8988T (cell line): Measurements from ENCODE around the gene ATXN1.
A peak's percentile ranks its signal among the peaks of the same experiment; 100 is the strongest.

Experiments used
- DNase-seq: peaks from one replicate; pipeline ENCODE4 v3.0.0; 2011

Gene ATXN1

DNA sequence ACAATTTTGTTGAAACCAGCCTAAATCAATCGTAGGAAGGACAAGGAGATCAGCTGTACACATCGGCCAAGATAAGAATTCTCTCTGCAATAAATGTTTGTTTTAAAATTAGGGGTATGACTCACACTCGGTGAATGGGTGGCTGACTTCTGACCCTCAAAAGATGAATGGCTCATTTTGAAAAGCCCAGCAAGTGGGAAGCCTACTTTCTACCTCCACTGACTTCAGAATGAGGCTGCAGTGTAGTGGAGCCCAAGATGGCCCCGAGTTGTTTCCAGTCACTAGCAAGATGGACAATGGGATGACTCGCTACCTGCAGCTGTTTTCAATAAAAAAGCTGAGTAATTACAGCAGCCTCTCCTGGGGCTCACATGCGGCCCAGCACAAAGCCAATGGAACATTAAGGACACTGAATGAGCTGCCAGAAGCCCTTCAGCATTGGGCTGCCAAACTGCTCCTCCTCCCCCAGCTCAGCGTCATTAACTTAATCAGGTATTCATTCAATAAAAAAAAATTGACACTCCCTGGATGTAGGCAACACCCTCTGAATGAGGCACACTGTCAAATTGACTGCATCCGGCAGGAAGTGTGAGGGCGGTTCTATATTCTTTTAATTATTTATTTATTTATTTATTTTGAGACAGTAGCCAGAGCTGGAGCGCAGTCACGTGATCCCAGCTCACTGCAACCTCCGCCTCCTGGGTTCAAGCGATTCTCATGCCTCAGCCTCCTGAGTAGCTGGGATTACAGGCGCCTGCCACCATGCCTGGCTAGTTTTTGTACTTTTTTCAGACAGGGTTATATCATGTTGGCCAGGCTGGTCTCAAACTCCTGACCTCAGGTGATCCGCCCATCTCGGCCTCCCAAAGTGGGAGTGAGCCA, 415.6 kb downstream of the ATXN1 start:
- DNase-seq: no peak

DNA sequence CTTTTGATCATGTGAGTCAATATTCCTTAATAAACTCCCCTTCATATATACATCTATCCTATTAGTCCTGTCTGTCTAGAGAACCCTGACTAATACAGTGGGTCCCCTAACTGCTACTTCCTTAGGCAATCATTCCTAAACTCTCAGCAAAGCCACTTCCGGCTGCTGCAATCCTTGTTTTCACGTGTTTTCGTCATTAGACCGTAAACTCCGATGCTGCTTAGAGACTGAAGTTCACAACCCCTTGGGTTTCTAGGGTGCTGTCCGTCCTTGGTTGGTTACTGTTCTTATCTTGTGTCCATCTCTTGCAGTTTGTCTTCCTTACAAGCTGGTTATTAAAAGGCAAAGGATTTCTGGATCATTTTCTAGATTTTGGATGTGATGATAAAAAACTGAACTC, 416.5 kb downstream of the ATXN1 start:
- DNase-seq: no peak

DNA sequence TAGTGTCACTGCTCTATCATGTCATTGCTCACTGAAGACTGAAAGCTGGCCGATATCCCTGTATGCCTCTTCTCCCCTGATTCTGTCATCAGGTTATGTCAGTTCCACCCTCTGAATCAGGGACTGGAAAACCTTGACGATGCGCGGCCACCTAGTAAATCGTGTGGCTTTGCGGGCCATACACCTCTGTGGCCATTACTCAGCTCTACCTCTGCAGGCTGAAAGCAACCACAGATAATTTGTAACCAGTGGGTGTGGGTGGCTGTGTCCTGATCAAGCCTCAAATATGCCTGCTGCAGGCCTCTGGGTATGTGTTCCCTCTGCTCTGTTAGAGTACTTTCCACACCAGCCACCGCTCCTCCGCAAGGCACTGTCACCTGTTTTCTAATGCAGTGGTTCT, 417.7 kb downstream of the ATXN1 start:
- no peak for DNase-seq

DNA sequence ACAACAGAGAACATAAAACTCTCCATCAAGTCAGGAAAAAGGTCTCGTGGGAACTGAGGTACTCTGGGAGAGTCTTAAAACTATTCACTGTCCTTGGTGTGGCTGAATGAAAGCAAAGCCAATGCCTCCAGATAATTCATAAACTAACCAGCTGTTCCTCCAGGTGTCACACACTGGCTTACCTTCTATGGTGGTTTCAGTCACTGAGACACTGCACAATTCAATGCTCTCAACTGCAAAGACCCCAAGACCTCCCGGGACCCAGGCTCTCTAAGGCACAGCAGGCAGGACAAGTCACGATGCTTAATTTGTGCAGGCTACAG, 422.0 kb downstream of the ATXN1 start:
- no peak for DNase-seq

DNA sequence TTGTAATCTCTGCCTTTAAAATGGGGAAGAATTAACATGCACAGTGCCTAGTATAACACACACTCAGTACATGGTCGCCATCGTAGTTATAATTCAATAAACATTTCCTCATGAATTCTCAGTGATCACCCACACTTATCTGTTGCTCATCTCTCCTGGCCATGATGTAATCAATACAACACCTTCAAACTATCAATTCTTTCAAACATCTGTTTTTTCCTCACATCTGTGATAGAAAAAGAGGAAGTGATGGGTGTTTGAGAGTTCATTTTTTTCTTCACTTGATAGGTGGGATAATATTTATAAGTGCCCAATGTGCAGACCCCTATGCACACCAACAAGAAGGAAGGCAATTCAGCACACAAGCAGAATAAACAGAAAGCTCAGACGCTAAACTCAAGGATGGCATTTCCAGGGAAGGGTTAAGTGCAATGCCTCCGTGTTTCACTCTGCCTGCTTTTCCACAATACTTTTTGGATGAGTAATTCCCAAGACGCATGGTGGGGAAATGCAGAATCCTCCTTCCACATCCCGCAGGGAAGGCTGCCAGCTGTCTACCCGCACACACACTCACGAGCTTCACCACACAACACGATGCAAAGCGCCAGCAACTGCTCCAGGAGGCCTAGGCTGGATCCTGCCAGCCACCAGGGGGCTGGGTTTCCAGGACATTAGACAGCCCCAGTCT, 422.5 kb downstream of the ATXN1 start:
- peak; percentile 71 for DNase-seq

DNA sequence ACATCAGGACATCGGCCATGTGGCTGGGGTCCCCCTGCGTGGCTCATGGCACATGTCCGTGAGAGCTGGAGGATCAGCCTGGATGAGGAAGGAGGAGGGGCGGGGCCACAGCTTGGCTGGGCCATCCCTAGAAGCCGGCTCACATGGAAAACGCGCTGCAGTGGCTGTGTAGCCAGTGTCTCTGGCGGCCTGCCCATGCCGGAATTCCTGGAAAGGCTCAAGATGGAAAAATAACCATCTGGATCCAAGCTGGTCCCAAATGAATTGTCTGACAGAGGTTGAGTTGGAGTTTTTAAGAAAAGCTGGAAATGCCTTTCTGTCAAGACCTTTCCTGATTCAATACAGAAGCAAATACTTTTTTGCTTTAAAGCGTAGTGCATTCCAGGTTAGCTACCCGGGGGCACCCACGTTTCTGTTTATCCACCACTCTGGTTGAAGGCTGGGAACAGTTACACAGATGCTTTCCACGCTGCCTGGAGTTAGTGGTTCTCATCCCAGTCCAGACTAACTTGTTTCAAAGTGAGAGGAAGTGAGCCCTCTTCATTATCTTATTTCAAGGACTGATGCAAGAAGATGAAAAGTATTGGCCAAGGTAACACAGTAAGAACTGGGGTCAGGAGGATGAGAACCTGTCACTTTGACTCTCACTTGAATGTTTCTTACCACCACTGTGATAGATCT, 423.8 kb downstream of the ATXN1 start:
- DNase-seq: no peak

DNA sequence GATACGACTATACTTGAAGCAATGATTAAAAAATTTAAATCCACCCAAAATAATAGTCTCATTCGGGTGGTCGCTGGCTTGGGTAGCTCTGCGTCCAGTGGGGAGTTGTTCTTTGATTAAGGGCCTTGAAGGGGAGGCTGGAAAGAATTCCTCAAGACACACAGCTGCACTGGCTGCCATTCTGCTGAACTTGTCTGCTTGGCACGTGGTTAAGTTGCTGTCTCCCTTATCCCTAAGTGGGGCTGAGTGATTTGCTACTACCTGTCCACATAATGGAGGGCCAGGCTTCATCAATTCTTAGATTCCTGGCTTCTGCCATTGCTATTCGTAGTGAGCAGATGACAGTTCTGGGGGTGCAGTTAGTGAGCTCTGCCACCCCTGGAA, 424.4 kb downstream of the ATXN1 start:
- DNase-seq: no peak

DNA sequence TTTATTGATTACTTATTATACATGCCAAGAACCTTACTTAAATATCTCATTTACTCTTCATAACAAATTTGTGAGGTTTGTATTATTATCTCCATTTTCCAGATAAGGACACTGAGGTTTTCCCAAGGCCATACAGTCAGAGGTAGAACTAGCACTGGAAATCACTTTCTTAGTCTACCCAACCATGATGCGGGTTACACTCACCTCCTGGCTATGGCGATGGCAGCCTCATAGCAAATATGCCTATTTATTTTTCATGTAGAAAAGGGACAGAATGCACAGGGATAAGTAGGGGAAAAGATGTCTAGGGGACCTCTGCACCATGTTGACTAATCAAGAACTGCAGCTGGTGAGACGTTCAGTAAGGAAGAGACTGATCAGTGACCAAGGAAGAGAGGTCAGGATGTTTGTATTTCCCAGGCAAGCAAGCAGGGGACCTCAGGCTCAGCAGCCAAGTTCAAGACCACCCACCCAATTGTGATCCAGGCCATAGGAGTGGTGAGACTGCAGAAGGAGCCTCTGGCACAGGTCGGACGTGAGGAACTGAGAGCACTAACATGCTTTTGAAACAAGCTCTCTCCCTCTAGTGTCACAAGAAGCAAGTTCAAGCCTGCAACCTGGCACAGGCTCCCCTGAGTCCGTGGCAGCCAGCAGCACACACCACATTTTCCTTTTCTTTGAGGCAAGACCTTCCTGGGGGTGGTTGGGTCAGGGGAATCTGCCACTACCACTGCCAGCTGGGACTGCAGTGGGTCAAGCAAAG, 425.0 kb downstream of the ATXN1 start:
- DNase-seq: no peak

DNA sequence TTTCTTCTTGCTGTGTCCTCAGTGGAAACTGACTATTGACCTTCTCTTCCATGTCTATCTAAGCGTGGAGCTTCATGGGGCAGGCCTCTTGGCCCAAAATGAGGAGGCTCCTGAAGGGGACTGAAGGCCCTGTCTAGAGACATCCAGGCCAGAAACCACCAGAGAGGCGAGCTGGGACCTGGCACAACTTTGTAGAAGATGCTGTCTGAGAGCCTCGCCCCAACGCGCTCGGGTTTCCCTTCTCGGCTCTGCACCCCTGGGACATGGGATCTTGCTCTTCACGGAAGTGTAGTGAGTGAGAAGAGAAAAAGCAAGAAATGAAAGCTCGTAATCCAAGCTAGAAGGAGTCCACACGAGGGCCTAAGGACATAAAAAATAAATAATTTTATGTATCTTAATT, 426.1 kb downstream of the ATXN1 start:
- no peak for DNase-seq

DNA sequence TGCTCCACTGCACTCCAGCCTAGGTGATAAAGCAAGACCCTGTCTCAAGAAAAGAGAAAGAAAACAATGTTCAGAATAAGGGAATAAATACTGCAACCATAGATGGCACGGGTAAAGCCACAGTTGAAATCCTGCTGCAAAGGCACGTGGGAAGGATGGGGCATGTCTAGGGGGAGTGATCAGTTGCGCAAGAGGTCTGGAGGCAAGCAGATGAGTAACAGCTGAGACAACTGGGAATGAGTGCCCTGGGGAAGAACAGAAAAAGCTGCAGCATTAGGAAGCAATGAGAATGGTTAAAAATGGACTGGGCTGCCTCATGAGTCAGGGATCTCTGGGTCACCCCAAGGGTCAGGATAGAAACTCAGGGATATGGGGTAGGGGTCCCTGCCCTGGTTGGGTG, 426.6 kb downstream of the ATXN1 start:
- DNase-seq: no peak

DNA sequence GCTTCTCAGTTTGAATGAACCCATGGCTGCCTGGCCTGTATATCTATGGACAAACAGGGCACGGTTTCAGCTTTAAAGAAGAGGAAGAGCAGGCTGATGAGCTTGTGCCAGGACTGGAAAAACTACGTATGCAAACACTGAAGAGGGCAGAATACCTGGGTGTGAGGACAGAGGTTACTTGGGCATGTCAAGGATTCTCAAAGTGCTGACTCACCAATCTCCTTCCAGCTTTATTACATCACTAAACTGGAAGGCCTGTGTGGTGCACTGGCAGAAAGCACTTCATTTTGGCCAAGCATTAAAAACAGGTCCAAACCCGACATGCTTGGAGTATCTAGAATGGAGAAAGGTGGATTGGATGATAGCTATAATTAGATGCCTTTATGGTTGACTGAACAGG, 427.7 kb downstream of the ATXN1 start:
- no peak for DNase-seq

DNA sequence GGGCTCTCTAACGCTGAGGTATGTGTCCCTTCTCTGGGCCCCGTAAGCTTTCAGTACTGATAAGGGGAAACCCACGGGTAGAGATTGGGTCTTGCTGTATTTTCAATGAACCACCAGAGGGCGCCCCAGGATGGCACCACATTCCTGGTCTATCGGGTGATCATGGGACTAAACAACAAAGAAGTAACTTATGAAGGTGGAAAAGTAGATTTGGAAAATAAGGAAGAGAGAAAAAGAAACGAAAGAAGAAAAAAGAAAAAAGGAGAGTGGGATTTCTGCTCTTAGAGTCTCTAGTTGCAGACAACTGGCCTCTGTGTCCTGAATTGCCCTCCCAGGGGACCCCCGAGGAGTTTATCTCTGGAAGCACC, 429.1 kb downstream of the ATXN1 start:
- DNase-seq: peak; percentile 48

DNA sequence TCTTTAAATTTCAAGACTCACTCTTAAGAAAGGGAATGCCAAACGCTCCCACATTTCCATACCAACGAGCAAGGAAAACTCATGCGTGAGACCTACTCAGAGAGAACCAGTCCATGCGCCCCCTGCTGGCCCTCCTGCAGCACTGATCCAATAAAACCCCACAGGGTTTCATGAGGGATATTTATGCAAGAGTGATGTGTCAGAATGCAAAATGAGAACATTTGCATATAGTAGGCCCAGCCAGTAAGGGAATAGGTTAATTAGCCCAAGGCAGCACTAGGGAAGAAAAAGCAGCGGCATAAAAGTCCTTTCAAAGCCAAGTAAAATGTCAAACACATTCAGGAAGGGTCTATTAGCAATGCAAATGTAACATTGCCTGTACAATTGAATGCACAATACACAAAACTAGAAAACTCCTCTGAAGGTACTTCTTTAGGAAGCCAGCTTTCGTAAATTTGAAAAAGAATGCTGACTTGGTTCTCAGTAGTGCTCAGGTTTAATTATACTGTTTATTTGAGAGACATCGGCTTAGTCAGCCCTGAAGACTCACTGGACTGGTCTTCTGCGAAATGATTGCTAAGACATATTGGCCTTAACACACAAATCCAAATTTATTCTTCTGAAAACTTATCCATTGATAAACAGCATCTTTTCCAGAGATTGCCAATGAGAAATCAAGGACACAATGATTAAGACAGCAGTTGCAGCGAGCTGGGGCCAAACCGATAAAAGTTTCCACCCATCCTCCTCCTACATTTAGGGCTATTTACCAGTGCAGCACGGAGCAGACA, 429.7 kb downstream of the ATXN1 start:
- DNase-seq: peak; percentile 77

DNA sequence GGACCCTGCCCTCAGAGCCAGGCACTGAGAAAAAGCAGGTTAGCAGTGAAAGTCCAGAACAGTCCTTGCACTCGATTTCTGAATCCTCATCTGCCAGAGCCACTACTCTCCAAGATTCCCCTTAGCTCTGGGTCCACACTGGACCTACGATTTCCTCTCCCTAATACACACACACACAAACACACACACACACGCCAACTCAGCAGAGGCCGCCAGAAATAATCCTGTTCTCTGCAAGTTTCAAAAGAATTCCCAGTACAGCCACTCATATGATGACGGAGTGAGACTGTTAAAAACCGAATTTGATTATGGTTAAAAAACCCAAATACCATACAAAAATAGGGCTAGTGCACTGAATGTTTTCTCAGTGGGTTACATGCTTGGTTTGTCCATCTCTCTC, 432.0 kb downstream of the ATXN1 start:
- DNase-seq: no peak

DNA sequence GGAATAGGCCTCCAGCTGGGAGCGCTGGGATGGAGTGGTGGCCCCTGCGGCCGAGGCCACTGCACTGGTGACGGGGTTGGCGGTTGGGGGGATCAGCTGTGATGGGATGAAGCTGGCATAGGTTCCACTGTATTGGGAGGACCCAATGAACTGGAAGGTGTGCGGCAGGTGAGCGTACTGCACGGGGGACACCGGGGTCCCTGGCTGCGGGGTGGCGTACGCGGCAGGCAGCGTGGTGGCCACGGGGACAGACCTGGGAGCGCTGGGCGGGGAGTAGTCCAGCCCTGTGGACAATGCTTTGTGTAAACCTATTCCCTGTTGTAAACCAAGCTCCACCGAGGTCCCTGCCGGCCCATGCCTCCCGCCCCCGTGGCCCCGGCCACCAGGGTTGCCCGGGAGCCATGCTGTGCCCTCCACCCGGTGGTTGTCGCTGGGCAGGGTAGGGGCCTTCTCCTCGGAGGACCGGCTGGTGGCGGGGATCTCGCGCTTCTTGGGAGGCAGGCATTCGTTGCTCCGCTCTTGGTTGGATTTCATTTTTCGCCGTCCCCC, 433.4 kb downstream of the ATXN1 start:
- no peak for DNase-seq

DNA sequence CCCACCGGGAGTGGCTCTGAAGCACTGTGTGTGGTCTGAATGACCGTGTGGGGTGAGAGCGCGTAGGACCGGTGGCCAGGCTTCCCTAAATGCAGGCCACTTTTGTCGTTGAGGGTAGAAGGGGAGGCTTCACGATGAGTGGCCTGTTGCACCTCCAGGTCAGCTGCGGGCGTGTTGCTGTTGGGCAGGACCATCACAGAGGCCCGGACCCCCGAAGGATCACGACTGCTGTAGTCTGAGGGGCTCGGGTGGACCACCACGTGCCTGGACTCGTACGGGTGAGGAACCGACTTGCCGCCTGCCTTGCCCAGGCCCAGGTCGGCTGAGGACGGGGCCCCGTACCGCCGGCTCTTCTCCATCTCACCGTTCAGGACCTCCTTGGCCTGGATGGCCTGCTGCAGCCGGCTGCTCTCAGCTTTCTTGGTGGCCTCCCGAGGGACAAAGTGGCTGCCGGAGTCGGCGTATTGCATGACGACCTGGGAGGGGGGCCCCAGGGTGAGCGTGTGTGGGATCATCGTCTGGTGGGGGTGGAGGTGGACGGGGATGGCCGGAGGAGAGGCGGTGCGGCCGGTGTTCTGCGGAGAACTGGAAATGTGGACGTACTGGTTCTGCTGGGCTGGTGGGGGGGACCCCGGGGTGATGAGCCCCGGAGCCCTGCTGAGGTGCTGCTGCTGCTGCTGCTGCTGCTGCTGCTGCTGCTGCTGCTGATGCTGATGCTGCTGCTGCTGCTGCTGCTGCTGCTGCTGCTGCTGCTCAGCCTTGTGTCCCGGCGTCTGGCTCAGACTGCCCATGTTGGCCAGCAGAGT, 434.1 kb downstream of the ATXN1 start:
- no peak for DNase-seq

DNA sequence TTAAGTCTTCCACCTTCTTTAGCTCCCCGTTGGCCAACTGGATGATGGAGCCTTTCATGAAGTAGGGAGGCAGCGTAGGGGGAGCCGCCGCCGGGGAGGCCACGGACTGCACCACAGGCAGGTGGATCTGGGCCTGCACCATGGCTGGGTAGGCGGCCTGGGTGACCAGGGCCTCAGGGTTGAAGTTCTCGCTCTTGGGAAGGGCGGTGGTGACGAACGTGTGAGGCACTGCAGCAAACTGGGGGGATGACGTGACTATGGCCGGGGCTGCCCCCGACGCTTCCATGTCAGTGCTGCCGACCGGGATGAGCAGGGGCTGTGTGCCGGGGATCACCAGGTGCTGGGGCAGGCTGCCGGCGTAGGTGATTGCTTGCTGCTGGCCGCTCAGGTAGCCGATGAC, 434.7 kb downstream of the ATXN1 start:
- DNase-seq: no peak

DNA sequence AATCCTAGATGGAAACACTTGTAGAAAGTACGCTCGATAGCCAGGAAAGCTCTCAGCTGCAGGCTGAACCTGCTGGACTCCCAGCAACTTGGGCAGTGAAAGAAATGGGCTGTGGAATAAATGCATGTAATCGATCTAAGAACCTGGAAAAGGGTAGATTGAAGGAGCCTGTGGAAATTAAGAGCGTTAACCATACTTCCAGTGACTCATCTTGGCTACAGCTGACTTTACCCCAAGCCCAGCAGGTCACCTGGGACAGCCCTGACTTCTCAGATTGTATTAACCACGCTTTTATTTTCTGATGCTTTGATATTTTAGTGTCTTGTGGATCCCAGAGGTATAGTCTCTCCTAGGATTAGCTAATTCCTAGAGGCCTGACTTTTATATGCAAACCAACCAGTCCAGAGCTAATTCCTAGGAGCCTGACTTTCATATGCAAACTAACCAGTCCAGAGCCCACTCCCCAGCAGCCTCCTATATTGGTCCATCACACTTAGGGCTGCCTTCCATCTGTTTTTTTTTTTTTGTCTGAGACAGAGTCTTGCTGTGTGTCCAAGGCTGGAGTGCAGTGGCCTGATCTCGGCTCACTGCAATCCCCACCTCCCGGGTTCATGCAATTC, 436.5 kb downstream of the ATXN1 start:
- DNase-seq: no peak

DNA sequence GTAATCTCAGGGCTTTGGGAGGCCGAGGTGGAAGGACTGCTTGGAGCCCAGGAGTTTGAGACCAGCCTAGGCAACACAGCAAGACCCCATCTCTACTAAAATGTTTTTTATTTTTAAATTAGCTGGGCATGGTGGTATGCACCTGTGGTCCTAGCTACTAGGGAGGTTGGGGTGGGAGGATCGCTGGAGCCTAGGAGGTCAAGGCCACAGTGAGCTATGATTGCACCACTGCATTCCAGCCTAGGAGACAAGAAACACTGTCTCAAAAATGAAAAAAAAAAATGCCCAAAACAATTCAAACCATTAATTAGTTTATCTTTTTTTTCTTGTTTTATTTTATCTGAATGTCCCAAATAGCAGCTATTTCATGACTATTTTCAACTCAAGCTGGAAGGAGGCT, 437.1 kb downstream of the ATXN1 start:
- DNase-seq: no peak

DNA sequence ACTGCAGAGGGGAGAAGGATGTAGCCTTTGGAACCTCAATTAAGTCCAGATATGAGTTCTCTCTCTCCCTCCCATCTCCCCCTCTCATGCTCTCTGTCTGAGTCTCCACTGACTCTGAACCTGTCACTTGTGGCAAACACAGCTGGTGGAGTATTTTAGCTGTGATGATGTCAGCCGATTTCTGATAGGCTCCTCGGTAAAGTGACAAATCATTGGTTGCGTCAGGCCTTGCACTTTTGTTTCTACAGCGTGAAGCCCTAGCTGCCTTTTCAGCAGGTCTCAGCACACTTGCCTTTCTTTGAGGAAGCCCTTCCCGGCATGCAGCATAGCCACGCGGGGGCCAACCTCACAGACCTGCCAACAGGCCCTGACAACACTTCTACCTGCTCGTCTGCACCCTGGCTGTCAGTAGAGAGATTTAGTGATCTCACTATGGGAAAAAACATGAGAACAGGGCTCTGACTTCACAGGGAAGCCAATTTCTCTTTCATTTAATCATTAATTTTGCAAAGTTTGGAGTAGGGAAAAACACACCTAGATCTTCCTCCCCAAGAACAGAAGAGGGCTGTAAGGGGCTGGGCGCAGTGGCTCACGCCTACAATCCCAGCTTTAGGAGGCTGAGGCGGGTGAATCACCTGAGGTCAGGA, 438.5 kb downstream of the ATXN1 start:
- no peak for DNase-seq
